ENCODE measurements around the gene CLCNKA.
"Not testable (repeated sequence)": the region's sequence is repeated elsewhere in the genome, so short reads cannot be mapped to it uniquely, and the experiment has no call there.

The CLCNKA gene

DNA sequence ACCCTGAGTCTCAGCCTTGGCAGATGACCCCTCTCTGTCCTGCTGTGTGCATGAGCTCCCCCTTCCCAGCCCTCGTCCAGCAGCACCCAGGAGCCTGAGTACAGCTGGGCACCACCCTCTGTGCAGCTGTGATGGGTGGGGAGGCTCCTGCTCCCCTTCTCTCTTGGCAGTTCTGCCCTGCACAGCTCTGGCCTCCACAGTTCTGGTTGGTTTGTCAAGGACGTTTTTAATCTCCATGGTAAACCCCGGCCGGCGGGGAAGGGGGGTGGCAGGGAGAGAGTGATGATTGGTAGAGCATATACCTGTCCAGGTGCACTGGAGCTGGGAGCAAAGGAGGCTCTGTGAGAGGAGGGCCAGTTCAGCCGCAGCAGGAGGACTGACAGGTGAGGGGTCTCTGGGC lies at the start of gene CLCNKA:
Gene CLCNKA (plus strand): TSS at position 356 of the 400 bp plus-strand sequence. CDS start 584 bp downstream, outside the sequence.
- DNase-seq, result no peak

DNA sequence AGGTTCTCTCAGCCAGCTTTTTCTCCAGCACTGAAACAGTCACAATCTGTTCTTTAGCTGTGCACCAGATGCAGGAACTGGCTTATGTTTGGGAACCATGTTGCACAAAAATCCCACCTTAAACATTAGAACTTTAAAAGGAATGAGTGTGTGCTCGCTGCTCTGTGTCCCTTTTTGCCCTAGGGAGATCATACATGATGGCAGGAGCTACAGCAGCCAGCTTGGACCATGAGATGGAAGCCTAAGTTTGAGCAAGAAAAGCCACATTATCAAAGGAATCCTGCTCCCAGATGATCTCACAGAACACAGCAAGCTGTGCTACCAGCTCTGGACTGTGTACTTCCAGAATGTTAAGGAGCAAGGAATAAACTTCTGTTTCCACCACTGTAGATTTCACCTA lies 49.4 kb upstream of the CLCNKA start:
- no peak for DNase-seq

DNA sequence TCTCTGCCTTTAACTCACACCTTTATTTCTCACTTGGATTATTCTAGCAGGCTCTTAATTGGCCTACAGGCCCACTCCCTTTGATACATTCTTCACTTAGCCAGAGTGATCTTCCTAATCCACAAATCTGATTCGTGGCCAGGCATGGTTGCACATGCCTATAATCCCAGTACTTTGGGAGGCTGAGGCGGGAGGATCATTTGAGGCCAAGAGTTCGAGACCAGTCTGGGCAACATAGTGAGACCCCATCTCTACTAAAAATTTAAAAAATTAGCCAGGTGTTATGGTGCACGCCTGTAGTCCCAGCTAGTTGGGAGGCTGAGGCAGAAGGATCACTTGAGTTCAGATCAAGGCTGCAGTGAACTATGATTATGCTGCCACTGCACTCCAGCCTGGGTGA lies 48.1 kb upstream of the CLCNKA start:
- no peak for DNase-seq

DNA sequence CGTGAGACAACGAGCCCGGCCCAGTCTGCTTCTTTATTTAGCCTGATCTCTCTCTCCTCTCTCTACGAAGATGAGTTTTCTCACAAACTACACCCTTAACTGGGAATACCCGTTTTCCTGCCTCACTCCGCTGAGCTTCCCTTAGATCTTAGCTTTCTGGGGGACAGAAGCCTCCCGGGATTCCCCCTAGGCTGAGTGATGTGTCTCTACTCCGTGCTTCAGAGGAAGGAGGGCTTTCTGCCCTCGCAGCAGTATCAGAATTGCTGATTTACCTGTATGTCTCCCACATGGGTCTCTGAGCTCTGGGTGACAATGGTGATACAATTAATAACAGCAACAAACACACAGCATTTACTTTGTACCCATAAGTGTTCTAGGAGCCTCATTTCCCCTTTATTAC lies 47.0 kb upstream of the CLCNKA start:
- no peak for DNase-seq

DNA sequence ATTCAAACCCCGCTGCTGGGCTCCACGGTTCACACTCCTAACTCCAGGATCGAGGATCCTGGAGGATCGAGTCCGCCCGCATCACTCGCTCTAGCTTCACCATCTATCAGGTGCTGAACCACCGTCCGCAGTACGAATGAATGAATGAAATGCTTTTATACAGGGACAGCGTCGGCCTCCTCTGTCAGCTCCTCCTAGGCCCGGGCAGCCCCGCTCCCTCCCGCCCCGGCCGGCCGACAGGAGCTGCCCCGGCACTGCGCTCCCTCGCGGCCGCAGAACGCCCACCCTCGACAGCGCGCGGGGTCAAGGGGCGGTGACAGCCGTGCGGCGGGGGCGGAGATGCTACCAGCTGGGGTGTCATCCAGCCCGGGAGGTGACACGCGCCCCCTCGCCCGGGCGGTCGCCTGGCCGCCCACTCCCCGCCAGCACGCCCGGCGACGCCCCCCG lies 46.5 kb upstream of the CLCNKA start:
- DNase-seq, result no peak

DNA sequence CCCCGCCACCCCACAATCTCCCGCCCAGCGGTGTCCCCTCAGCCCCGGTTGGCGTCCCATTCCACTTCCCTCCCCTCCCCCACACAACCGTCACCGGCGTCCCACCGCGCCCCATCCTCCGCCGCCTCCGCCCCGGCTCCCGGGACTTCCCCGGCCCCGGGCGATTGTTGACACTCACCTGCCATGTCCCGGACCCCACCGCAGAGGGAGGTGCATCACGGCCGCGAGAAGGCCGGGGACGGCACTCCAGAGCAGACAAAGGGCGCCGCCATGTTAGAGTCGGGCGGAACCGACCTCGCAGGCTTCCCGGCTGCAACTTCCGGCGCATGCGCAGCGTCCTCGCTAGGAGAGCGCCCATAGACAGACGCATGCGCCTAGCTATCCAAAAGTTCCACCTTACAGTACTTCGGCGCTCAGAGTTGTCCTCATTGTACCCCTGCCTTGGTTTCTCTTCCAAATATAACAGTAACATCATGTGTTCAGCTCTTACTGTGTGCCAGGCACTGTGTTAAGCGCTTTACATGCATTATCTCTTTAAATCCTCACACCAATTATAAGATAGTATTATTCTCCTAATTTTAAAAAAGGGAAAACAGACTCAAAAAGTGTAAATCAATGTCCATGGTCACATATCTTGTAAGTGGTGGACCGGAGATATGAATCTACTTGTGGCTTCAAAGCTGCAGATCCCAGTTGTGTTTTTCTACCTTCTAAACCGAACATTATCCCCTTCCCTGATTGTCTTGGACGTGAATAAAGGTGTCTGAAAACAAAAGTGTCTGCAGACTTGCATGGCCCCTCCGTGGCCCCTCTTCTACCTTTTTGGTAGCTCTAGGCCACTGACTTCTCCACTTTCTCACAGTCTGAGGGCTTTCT lies 45.8 kb upstream of the CLCNKA start, which contains the start of gene ZBTB17:
Gene ZBTB17 (minus strand): TSS at position 297 of the 876 bp plus-strand sequence. CDS start 27,606 bp downstream, outside the sequence.
- peak; percentile 89 for DNase-seq

DNA sequence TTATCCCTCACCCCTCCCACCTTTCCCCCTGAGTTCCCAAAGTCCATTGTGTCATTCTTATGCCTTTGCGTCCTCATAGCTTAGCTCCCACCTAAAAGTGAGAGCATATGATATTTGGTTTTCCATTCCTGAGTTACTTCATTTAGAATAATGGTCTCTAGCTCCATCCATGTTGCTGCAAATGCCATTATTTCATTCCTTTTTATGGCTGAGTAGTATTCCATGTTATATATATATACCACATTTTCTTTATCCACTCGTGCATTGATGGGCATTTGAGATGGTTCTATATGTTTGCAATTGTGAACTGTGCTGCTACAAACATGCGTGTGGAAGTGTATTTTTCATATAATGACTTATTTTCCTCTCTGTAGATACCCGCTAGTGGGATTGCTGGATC lies 43.9 kb upstream of the CLCNKA start:
- DNase-seq, result not testable (repeated sequence)

DNA sequence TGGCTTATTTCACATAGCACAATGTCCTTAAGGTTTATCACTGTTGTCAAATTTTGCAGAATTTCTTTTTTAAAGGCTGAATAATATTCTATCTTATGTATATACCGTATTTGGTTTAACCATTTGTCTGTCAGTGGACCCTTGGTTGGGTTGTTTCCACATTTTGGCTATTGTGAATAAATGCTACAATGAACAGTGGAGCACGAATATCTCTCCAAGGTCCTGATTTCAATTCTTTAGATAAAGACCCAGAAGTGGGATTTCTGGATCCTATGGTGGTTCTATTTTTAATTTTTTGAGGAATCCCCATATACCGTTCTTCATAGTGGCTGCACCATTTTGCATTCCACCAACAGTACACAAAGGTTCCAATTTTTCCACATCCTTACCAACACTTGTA lies 40.2 kb upstream of the CLCNKA start:
- no peak for DNase-seq

DNA sequence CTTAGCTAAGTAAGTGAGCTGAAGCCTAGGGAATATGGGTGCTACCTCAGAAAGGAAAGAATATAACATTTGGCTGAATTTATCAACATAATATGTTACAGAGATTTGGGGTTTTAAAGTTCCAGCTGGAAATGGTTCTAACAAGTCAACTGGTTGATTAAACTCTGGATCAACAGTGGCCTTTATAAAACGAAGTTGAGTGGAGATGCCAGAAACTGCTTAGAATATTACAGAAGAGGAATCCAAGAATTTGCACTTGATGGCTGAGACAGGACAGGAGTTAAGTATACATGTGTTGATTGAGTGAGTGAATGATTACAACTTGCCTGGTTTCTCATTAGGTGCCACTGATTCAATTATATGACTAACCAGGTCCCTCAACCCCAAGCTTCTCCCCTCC lies 38.6 kb upstream of the CLCNKA start:
- no peak for DNase-seq

DNA sequence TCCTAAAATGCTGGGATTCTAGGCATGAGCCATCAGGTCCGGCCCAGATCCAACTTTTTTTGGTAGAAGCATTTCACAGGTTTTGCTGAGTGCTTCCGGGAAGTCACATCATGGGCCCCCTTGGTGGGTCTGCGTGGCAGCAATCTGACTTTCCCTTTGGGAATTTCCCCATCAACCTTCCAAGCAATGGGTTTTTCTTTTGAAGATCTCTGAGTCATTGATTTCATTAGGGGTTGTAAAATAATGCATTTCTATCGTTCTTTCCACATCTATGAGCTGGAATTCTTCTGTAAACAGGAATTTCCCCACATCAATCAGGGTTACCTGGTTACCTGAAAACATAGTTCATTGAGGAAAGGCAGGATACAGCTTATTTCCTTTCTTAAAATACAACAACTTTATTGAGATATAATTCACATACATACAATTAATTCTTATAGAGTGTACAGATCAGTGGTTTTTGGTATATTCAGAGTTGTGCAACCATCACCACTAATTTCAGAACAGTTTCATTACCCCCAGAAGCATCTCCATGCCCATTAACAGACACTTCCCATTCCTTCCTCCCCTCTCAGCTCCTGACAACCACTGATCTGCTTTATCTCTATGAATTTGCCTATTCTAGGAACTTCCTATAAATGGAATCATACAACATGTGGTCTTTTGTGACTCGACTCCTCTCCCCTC lies 36.1 kb upstream of the CLCNKA start:
- DNase-seq, result no peak

DNA sequence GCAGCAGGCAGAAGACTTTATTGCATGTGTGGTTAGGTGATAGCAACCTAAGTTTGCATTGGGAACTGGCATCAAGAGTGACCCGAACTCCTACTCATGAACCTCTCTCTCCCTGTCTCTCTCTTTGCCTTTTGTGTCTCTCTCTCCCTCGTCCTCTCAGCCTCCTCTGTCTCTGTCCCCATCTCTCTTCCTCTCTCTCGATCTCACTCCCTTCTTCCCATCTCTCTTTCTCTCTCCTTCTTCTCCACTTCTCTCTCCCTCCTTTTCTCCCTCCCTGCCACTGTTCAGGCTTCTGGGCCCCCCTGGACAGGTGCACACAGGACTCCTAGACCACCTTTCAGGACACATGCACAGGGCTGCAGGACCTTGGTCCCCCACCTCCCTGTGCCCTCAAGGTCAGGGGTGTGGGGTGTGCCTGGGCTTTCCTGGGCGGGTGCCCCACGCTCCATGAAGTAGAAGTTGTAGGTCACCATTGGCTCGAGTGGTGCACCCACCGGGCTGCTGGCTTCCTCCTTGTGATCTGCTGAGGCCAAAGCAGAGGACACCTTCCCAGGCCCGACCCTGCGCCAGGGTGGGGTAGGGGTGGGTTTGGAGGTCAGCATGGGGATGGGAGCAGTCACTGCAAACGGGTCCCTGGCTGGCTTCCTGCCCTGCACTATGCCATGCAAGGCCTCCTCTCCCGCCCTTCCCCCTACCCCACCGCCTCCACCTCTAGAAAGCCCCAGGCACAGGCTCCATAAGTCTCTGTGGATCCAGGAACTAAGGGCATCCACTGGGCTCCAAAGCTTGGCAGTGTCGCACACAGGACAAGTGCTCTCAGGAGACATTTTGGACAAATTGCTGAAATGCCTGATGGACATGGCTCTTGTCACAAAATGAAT lies 32.7 kb upstream of the CLCNKA start:
- no peak for DNase-seq

DNA sequence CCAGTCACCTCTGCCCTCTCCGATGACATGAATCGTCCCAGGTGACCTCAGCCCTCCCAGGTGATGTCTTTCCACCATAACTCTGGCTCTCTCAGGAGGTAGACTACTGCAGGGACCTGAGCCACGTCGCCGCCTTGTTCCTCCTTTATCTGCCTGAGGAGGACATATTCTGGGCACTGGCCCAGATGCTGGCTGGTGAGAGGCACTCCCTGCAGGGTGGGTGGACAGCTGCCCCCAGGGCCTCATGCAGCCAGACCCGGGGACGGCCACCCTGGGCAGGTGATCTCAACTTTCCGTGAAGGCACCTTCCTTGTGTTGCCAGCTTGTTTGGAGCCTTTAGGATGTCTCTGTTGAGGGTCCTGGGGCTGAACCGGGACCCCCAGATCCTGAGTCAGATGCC lies 32.1 kb upstream of the CLCNKA start:
- DNase-seq, result no peak

DNA sequence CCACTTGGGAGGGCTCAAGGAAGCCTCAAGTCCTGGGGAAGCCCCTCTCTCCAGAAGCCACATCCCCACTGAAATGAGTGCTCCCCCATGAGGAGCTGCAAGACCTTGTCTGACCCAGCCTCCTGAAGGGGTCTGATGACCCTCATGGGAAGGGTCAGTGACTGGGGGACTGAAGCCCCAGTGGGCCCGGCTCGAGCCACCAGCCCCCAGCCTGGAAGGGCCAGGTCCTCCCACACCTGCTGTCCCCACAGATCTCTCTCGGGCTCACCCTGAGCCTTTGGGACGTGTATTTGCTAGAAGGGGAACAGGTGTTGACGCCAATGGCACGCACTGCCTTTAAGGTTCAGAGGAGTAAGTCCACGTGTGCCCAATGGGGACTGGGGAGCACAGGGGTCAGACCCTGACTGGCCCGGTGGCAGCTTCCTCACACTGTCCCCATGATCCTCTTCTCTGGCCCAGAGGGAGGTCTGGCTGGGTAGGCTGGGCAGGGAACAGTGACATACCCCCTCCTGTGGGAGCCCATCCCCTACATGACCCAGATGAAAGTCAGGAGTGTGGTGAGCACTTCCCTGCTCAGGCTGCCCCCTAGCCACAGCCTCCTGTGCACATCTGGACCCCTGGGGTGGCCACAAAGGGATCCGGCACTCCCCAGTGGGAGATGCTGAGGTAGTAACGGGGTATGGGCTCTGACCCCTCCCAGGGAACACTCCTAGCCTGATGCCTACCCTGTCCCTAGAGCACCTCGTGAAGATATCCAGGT lies 30.2 kb upstream of the CLCNKA start:
- DNase-seq, result no peak

DNA sequence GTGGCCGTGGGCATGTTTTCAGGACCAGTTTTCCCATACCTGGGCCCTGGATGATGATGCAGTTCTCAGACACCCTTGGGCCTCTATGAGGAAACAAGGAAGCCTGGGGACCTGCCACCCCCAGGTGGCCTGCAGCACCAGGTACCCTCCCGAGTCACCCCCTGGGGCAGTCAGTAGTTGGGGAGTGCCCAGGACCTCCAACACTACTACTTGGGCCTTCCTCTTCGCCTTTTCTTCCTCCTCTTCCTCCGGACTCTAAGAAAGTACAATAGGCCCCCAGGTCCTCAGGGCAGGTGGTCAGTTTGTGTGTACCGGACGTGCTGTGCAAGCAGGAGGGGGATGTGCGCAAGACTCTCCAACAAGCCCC lies 29.7 kb upstream of the CLCNKA start:
- no peak for DNase-seq

DNA sequence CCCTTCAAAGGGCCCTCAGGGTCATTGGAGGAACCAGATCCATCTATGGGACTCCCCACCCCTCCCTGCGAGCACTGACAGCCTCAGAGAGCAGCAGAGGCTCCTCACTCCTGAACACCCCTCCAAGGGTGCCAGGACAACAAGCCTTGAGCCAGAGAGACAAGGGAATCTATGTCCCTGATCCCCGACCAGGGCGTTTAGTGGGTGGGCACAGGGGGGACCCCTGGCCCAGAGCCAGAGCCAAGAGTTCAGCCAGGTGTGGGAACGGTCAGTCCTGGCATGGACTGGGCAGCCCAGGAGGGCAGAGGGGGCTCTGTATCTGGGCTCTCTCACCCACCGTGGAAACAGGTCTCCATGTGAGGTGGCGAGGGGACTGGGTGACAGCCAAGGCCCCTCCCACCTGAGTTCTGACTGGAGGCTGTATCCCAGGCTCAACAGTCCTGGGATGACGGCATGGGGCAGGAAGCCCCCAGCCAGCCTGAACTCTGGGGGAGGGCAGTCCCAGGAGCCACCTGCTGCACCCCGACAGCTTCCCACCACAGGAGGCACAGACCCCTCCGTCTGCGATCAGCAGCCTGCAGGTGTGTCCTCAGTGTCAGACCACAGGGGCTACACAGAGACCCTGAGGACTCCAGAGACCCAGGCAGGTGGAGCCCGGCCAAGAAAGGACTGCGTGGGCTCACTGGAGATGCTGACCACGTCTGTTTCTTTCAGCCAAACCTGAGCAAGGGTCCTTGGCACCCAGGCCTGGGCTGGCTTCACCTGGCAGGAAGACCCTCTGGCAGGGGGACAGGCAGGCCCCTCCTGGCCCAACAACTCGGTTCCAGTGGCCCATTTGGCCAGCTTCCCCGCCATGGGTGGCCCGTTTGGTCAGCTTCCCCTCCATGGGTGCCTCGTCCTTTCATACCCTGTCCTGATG lies 29.0 kb upstream of the CLCNKA start:
- DNase-seq, result no peak

DNA sequence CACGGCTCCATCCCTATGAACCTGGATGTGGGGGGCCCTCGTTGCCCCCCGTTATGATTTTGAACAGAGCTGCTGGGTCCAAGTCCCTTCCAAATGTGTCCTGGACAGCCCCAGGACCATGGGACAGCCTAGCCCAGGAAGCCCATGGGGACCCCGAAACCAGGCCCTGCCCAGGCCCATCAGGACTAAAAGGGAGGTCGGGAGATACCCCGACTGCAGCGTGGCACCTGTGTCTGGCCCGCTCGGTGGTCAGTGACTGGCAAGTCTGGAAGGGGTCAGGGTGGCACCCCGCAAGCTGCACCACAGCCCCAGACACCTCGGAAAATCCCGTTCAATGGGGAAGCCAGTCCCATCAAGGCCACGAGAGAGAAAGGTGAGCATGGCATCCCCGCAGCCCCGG lies 28.2 kb upstream of the CLCNKA start:
- no peak for DNase-seq

DNA sequence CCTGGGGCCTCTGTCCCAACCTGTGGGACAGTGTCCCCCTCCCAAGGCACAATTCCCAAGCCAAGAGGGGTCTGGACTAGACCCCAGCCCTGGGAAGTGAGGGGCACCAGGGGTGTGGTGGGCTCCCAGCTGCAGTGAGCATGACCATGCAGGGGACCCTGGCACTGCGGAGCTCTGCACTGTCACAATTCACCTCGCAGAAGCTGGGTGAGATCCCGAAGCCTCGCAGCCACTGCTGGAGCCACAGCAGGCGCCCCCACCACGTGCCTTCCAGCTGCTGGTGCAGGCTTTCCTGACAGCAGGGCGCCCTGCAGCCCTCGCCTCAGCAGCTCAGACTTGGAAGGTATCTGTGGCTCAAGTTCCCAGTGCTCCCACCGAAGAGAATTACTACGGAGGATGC lies 27.8 kb upstream of the CLCNKA start:
- DNase-seq, result no peak

DNA sequence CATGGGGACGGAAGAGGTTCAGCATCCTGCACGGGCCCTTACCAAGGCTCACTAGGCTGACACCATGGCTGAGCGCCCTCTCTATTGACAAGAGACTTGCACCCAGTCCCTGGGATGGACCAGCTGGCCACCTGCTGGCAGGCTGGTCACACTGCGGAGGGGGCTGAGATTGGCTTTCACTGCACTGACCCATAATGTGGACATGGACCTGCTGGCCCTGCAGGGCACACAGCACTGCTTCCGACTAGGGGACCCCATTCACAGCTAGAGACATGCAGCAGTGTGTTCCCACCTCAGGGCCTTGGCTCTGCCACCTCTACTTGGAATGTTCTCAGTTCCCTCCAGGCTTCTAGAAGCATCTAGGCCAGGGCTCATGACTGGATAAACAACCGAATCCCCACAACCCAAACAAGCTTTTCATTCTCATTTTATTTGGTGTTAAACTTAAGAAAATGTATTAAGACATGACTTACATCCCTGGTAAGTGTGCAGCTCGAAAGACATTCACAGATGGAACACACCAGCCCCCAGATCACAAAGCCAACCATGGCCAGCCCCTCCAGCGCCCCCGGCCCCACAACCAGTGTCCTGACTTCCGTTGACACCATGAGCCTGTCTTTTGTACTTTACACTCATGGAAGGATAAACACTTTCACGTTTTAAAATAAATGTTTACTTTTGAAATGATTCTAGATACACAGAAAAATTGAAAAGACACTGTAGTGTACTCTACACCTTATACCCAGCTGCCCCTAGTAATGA lies 27.1 kb upstream of the CLCNKA start:
- no peak for DNase-seq

DNA sequence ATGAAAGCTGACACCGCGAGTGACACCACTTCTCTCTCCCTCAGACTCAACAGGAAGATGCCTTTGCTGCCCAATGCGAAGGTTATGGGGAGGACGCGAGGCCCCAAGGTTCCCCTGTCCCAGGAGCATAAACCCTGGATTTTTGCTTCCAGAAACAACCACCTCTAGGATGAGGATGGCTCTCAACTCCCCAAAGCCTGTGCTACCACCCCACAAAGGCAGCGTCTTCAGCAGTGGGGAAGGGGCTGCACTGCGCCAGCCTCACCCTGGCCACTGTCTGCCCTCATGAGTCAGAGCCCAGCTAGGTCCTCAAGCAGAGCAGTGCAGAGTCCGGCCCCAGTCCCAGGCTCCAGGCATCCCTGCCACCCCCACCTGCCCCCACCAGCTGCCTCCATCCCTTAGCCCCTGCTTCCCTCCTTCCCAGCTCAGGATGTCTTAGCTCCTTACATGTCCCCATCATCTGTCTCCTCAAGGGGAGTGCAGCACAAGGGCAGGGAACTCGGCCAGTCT lies 24.7 kb upstream of the CLCNKA start:
- DNase-seq, result no peak

DNA sequence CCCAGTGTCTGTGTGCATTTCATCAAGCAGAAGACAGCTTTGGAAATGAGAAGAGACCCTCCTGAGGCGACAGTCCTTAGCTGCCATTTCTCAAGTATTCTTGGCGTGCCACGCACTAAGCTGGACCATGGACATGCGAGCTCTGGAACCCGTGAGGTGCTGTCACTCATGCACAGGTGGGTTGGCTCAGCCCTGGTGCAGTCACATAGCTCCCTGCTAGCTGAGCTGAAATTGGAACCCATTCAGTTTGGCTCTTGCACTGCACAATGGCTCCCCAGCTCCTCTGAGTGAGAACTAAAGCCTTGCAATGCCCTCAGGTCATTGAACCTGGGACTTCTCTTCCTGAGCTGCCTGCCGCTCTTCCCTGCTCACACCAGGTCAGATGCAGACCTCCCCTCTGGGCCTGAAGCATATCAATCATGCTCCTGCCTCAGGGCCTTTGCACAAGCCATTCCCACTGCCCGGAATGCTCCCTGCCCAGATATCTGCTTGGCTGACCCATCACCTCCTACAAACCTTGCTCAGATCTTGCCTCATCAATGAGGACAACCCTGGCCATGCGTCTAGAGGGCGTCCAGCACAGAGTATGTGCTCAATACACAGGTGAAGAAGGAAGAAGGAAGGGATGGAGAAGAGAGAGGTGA lies 24.1 kb upstream of the CLCNKA start:
- no peak for DNase-seq
